Activated CD4-positive, alpha-beta T cell treated with anti-CD3 and anti-CD28 coated beads, Interleukin-2, amount 10 ng/mL, durations not matched to agents 24 days and 14 days (primary cell): ENCODE data around the gene SLC35E4. TPM values are rescaled to one million over a fixed set of nuclear protein-coding genes. Genes with fewer than 3 reads are reported as not detected.

ENCODE experiments used
- DNase-seq: peaks from one replicate; pipeline ENCODE4 v3.0.0; 2022
- H3K27ac Mint-ChIP-seq: one replicate; pipeline ENCODE4 v1.8.0; 2022; ENCODE audit warnings: mild to moderate bottlenecking, mixed read lengths
- H3K27me3 Mint-ChIP-seq: one replicate; pipeline ENCODE4 v1.8.0; 2022; ENCODE audit warnings: mixed read lengths
- H3K36me3 Mint-ChIP-seq: one replicate; pipeline ENCODE4 v1.8.0; 2022; ENCODE audit warnings: low read depth, mild to moderate bottlenecking, mixed read lengths
- H3K4me1 Mint-ChIP-seq: one replicate; pipeline ENCODE4 v1.8.0; 2021; ENCODE audit warnings: mixed read lengths
- H3K4me3 Mint-ChIP-seq: one replicate; pipeline ENCODE4 v1.8.0; 2022; ENCODE audit warnings: mild to moderate bottlenecking, moderate library complexity, mixed read lengths
- H3K9me3 Mint-ChIP-seq: one replicate; pipeline ENCODE4 v1.8.0; 2021; ENCODE audit warnings: mixed read lengths
- intact Hi-C: fragments of 100-400 bp; cut with micrococcal nuclease; formaldehyde crosslinking; loops from one replicate; pipeline ENCODE4 v1.15.1; 2023
- total RNA-seq: library from RNA; stranded (reverse); gene quantifications from 2 replicates; pipeline ENCODE4 v1.2.3, GENCODE V29; 2022

SLC35E4 gene
- total RNA-seq, 1 donor from 2014 or later: 6.6 TPM

DNA sequence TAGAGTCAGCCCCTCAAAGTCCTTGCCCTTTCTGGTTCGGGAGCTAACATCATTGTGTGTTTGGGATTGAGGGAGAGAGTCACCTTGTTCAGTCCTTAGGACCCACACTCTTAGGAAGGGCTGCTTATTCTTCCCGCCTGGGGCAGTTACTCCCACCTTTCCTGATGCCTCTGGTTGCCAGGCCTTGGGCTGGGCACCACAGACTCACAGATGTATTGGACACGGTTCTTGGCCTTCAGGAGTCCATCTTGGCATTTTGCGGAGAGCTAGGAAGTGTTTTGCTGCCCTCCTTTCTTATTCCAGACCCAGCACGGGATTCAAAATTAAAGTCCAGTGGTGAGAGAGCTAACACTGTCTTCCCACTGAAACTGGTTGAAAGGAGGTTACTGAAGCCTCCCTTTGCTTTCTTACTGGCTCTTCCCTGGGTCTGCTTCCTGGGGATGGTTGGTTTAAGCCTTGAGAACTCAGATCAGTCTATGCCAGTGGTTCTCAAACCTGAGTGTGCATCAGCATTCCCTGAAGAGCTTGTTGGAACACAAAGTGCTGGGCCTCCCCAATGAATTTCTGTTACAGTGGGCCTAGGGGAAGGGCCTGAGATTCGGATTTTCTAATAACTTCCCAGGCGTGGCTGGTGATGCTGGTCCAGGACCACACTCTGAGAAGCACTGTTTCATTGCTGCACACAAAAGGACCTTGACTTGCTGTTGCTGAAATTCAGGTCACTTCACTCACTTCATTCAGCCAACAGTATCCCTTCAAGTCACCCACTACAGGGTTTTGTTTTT lies 60.5 kb downstream of the SLC35E4 start:
- peak overlapping the region; percentile 76 for H3K4me3 Mint-ChIP-seq
- intact Hi-C loops: loop anchor here (5.0 to 10.0 kb wide), 2 partner anchors 61 kb away; partner anchors contain the start of gene SLC35E4
- H3K9me3 Mint-ChIP-seq: no peaks in the 10 kb centered on the region
- H3K36me3 Mint-ChIP-seq: peaks cover 3% of the 10 kb centered on the region
- DNase-seq: no peak
- H3K4me1 Mint-ChIP-seq: peaks cover 10% of the 10 kb centered on the region
- peaks cover 24% of the 10 kb centered on the region for H3K27me3 Mint-ChIP-seq
- peak overlapping the region; percentile 63 for H3K27ac Mint-ChIP-seq

Other genes starting within 250 kb of the SLC35E4 start
- gene RNF215, start 248.4 kb upstream of the SLC35E4 start, total RNA-seq: 10.4 and 15.2 TPM in 2 replicates
- gene SEC14L2, start 238.8 kb upstream of the SLC35E4 start, total RNA-seq: 25.1 and 26.7 TPM in 2 replicates
- gene MTFP1, start 210.0 kb upstream of the SLC35E4 start, total RNA-seq: 79.3 and 80.5 TPM in 2 replicates
- not detected in 2 replicates for gene SEC14L3, start 163.8 kb upstream of the SLC35E4 start, total RNA-seq
- not detected in 2 replicates for gene SEC14L4, start 130.1 kb upstream of the SLC35E4 start, total RNA-seq
- gene SEC14L6, start 89.0 kb upstream of the SLC35E4 start, total RNA-seq: not detected in 2 replicates
- gene GAL3ST1, start 61.1 kb upstream of the SLC35E4 start, total RNA-seq: not detected in 2 replicates
- gene PES1, start 43.9 kb upstream of the SLC35E4 start, total RNA-seq: 170 and 173 TPM in 2 replicates
- 0.35 and 0.45 TPM in 2 replicates for gene TCN2, start 28.6 kb upstream of the SLC35E4 start, total RNA-seq
- gene DUSP18, start 32.1 kb downstream of the SLC35E4 start, total RNA-seq: 8.0 and 10.3 TPM in 2 replicates
- gene OSBP2, start 59.1 kb downstream of the SLC35E4 start, total RNA-seq: 2.1 and 2.6 TPM in 2 replicates